ENCODE measurements around the gene KCNQ1. TPM values are rescaled to one million over a fixed set of nuclear protein-coding genes. Genes with fewer than 3 reads are reported as not detected.

The KCNQ1 gene
- total RNA-seq, 1 experiment from 2014 or later, result 2.3 TPM

DNA sequence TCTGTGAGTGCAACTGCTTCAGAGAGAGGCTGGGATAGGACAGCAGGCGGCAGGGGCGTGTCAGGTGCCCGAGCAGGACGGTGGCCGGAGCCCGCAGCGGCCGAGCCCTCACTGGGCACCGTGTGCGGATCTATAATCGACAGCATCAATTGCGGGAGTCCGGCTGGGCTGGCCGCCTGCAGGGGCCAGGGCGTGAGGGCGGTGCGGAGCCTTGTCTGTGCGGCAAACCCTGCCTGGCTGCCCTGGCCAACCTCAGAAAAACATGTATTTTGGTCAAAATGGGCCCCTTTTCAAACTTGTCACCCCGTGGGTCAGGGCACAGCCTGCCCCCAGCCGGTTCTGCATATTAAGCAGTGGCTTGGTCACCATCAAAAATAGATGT, 346.3 kb downstream of the KCNQ1 start:
- no peak overlapping the region for H3K23ac ChIP-seq (ENCODE audit: insufficient read length, low read depth, low read length)
- H3K23me2 ChIP-seq (ENCODE audit: insufficient read length, low read depth, low read length, poor library complexity, severe bottlenecking), result no peaks in the 10 kb centered on the region
- Mint-ChIP-seq H3K9me3 (peaks cover 5 to 9% of the 10 kb centered on the region in 2 experiments), H3K4me3 (no peak overlapping the region), H3K4me1 (peaks cover 11 to 18% of the 10 kb centered on the region in 2 experiments), H3K36me3 (ENCODE audit: insufficient read depth in 1 of 3, low read depth in 3 of 3) (peaks cover 3 to 8% (median 6%) of the 10 kb centered on the region in 3 experiments; a peak in 5 of 7 replicates), H3K27me3 (ENCODE audit: low read depth) (peaks cover 82% of the 10 kb centered on the region), H3K27ac (no peak overlapping the region)
- H2BK120ac ChIP-seq (ENCODE audit: low read depth, low read length, poor library complexity, severe bottlenecking), result no peak overlapping the region
- no peak overlapping the region for H4K5ac ChIP-seq (ENCODE audit: insufficient read length, low read depth, low read length)
- no peak overlapping the region for H3K9ac ChIP-seq (ENCODE audit: extremely low read depth, insufficient read length, low read length)
- no peaks in the 10 kb centered on the region for H3K79me1 ChIP-seq (ENCODE audit: insufficient read depth, low read depth, low read length, poor library complexity, severe bottlenecking)
- H3K4me1 ChIP-seq (ENCODE audit: insufficient read depth, low read length), result no peaks in the 10 kb centered on the region
- H3K27me3 ChIP-seq (ENCODE audit: insufficient read depth, low read length), result no peaks in the 10 kb centered on the region; the same call in 1 of the 2 replicates
- no peak overlapping the region for H3K27ac ChIP-seq (ENCODE audit: insufficient read length, low read depth, low read length)
- TF ChIP-seq, protein P1, sequence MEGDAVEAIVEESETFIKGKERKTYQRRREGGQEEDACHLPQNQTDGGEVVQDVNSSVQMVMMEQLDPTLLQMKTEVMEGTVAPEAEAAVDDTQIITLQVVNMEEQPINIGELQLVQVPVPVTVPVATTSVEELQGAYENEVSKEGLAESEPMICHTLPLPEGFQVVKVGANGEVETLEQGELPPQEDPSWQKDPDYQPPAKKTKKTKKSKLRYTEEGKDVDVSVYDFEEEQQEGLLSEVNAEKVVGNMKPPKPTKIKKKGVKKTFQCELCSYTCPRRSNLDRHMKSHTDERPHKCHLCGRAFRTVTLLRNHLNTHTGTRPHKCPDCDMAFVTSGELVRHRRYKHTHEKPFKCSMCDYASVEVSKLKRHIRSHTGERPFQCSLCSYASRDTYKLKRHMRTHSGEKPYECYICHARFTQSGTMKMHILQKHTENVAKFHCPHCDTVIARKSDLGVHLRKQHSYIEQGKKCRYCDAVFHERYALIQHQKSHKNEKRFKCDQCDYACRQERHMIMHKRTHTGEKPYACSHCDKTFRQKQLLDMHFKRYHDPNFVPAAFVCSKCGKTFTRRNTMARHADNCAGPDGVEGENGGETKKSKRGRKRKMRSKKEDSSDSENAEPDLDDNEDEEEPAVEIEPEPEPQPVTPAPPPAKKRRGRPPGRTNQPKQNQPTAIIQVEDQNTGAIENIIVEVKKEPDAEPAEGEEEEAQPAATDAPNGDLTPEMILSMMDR (conservative IDR thresholded peaks at IDR 0.05), result no peak
- no peak overlapping the region for H3K56ac ChIP-seq (ENCODE audit: insufficient read length, low read depth, low read length)
- H3K9me3 ChIP-seq (ENCODE audit: control insufficient read depth, low read depth, low read length), result no peaks in the 10 kb centered on the region
- no peak overlapping the region for H3T11ph ChIP-seq (ENCODE audit: low read length)
- H2BK5ac ChIP-seq (ENCODE audit: insufficient read length, low read length), result no peak overlapping the region
- no peak overlapping the region for H2BK20ac ChIP-seq (ENCODE audit: low read depth, low read length, poor library complexity, severe bottlenecking)
- no peak overlapping the region for H3K18ac ChIP-seq (ENCODE audit: insufficient read length, low read depth, low read length)
- no peaks in the 10 kb centered on the region for H3K79me2 ChIP-seq (ENCODE audit: insufficient read depth, low read length)
- WGBS (ENCODE audit: extremely low coverage, insufficient read length, low lambda C conversion rate), result no CpG with 5 or more reads among the region's 20 CpGs
- no peak overlapping the region for H3K4ac ChIP-seq (ENCODE audit: low read depth, low read length)
- no peak overlapping the region for H3K4me2 ChIP-seq (ENCODE audit: insufficient read depth, insufficient read length, low read length)
- H4K8ac ChIP-seq (replicated peaks; ENCODE audit: insufficient read length, low read depth, low read length), result no peak overlapping the region
- H2AK5ac ChIP-seq (ENCODE audit: insufficient read length, low read length), result no peak overlapping the region
- H2BK15ac ChIP-seq (ENCODE audit: low read depth, low read length), result no peak overlapping the region
- H2BK12ac ChIP-seq (ENCODE audit: insufficient read length, low read depth, low read length), result no peak overlapping the region
- H4K91ac ChIP-seq (ENCODE audit: insufficient read length, low read depth, low read length), result no peak overlapping the region
- H3K14ac ChIP-seq (ENCODE audit: insufficient read depth, low read length), result no peak overlapping the region
- DNase-seq, result peak; percentile 33
- no peaks in the 10 kb centered on the region for H4K20me1 ChIP-seq (ENCODE audit: control insufficient read depth, insufficient read depth, insufficient read length)
- no peak overlapping the region for H2AFZ ChIP-seq (ENCODE audit: low read length)

Data from H9 (cell line).